Cardiac fibroblast (primary cell): ENCODE measurements around the gene TECR.
"Not testable (repeated sequence)": the region's sequence is repeated elsewhere in the genome, so short reads cannot be mapped to it uniquely, and the experiment has no call there.

Source experiments
- DNase-seq, 2 donors: peaks; one replicate each; pipeline versions ENCODE4 v3.0.0 to v3.0.0-alpha.2; 2010; ENCODE audit warnings: low read depth in 2 of 2
- H3K4me3 ChIP-seq, 2 donors: replicated peaks in 1 of 2; 1 replicate in 1 of 2; 2 replicates in 1 of 2; pipeline ENCODE4 v1.5.1; 2011; ENCODE audit warnings: low read depth in 2 of 2, low read length in 2 of 2, mild to moderate bottlenecking in 2 of 2, moderate library complexity in 1 of 2
- CTCF ChIP-seq: IDR thresholded peaks from one replicate; pipeline ENCODE4 v1.5.1; 2011; ENCODE audit warnings: low read depth, mild to moderate bottlenecking, low read length, inconsistent platforms

The TECR gene

GRCh38 chr19:14502334-14503092, 26.9 kb upstream of the TECR start:
- peak; percentile 55 to 61 for DNase-seq
- no peak for TF ChIP-seq CTCF
- H3K4me3 ChIP-seq = no peak overlapping the region

- DNase-seq = no peak
- no peak for TF ChIP-seq CTCF
- no peak overlapping the region for H3K4me3 ChIP-seq
Observed at GRCh38 chr19:14503285-14503684, 26.1 kb upstream of the TECR start.

- H3K4me3 ChIP-seq, DNase-seq: not testable (repeated sequence)
Observed at GRCh38 chr19:14504575-14504974, 24.8 kb upstream of the TECR start.

GRCh38 chr19:14505488-14506239, 23.7 kb upstream of the TECR start:
- TF ChIP-seq CTCF = peak; percentile 74
- DNase-seq = peak; percentile 74 to 87
- no peak overlapping the region for H3K4me3 ChIP-seq

GRCh38 chr19:14507704-14508542, 21.5 kb upstream of the TECR start:
- DNase-seq = peak; percentile 55 to 81
- H3K4me3 ChIP-seq = no peak overlapping the region
- TF ChIP-seq CTCF = no peak

- TF ChIP-seq CTCF = no peak
- H3K4me3 ChIP-seq = peak overlapping the region; percentile 1 to 46
- peak; percentile 83 to 93 for DNase-seq
Observed at GRCh38 chr19:14510311-14511228, 18.8 kb upstream of the TECR start.
